Activated T-cell treated with anti-CD3 and anti-CD28 coated beads for 24 hours (primary cell): ENCODE results near the gene SMIM10L2A.
"Not testable (repeated sequence)": the region's sequence is repeated elsewhere in the genome, so short reads cannot be mapped to it uniquely, and the experiment has no call there.

Experiments
- DNase-seq: peaks from one replicate; pipeline ENCODE4 v3.0.0-alpha.2; 2020; ENCODE audit warnings: low read depth

SMIM10L2A gene

DNA sequence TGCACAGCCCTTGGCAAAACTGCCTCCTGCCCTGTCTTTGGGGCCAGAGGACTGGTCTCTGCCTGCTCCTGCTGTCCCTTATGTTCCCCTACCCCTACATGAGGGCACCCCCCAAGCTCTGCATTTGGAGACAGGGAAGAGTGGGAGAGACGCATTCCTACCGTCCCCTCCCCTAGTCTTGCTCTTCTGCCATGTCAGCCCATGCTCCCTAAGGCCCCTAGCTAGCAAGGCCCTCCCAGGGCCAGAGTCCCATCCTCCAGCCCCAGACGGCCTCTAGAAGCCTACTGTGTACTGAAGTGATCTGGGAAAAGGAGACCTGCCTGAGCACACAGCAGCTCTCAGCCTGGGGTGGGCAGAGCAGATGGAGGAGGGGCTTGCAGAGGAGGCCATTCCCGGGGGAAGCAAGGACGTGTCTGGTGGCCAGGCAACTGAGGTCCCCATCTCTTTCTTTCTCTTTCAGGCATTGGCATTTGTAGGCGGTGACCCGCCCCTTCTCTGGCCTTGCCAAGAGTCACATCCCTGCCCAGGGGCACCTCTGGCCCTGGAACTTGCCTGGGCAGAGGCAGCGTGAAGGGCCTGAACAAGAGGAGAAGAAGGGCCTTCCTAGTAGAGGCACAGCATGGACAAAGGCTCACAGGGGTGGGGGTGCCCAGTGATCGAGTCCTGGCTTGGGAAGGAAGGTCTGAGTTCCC lies 1.6 kb downstream of the SMIM10L2A start:
- DNase-seq, result not testable (repeated sequence)

- DNase-seq, result no peak
Measured at GRCh38 chrX:135424469-135424868, 2.7 kb downstream of the SMIM10L2A start.

GRCh38 chrX:135425026-135425965 lies 3.6 kb downstream of the SMIM10L2A start:
- no peak for DNase-seq

GRCh38 chrX:135429429-135429828 lies 7.7 kb downstream of the SMIM10L2A start:
- DNase-seq, result no peak

- no peak for DNase-seq
Measured at GRCh38 chrX:135431886-135432285, 10.1 kb downstream of the SMIM10L2A start.

DNA sequence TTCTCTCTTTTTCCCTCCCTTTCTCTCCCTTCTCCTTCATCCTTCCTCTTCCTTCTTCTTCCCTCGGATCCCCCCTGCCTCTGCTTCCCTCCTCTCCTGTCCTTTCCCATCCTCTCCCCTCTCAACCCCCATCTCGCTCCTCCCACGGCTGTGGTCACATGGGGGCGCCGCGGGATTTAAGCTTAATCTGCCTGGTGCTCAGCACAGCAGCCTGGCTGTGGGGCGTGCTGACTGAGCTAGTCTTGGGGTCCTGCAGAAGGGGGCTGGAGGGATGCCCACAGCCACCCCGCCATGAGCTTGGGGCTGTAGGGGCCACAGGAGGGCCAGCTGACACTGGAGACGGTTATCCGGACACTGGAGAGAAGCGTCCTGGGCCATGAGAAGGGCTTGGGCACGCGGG lies 10.7 kb downstream of the SMIM10L2A start:
- DNase-seq, result no peak

DNA sequence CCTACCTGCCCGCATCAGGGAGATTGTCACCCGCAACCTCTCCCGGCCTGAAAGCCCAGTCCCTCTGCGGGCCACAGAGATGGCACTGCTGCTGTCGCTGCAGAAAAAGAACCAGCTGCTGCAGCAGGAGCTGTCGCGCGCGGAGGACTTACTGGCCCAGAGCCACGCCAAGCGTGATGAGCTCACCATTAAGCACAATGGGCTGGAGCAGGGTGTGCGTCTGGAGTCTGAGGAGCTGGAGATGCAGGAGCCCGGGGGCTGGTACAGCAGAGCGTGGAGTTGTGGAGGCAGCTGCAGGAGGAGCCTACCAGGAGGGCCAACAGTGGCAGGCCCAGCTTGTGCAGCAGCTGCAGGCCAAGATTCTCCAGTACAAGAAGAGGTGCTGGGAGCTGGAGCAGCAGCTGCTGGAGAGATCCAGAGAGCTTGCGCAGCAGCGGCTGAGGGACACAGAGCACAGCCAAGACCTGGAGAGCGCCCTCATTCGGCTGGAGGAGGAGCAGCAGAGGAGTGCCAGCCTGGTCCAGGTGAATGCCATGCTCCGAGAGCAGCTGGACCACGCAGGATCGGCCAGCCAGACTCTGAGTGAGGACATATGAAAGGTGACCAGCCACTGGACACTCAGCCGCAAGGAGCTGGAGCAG lies 11.3 kb downstream of the SMIM10L2A start:
- no peak for DNase-seq

DNA sequence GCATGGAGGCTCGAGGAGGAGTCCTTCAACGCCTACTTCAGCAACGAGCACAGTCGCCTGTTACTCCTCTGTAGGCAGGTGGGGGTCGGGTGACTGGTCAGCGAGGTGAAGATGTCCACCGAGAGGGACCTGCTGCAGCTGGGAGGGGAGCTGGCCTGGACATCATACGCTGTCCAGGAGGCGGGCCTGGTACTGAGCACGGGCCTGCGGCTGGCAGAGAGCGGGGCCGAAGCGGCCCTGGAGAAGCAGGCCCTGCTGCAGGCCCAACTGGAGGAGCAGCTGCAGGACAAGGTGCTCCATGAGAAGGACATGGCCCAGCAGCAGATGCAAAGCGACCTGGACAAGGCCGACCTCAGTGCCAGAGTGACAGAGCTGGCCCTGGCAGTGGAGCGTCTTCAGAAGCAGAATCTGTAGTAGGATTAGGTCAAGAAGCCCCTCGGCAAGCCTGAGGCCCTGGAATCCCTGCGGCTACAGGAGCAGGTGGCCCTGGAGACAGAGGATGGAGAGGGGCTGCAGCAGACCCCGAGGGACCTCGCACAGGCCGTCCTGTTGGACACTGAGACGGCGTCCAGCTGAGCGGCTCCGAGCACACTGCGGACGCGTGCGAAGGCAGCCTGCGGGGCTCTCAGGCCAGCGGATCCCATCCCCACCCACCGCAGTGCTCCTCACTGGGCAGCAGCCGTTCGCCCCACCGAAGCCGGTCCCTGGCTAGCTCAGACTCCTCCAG lies 11.9 kb downstream of the SMIM10L2A start:
- DNase-seq, result no peak

DNA sequence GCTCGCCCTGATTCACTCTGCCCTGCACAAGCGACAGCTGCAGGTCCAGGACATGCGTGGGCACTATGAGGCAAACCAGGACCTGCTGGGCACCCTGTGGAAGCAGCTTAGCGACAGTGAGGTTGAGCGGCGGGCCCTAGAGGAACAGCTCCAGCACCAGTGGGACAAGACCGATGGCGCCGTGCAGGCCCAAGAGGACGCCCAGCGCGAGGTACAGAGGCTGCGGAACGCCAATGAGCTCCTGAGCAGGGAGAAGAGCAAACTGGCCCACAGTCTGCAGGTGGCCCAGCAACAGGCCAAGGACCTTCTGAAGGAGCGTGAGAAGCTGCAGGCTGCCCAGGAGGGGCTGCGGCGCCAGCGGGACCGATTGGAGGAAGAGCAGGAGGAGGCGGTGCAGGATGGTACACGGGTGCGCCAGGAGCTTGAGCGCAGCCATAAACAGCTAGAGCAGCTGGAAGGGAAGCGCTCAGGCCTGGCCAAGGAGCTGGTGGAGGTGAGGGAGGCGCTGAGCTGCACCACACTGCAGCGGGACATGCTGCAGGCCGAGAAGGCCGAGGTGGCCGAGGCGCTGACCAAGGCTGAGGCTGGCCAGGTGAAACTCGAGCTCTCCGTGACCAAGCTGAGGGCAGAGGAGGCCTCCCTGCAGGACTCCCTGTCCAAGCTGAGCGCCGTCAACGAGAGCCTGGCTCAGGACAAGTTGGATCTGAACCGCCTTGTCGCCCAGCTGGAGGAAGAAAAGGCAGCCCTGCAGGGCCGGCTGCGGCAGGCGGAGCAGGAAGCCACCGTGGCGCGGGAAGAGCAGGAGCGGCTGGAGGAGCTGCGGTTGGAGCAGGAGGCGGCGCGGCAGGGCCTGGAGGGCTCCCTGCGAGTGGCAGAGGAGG lies 12.8 kb downstream of the SMIM10L2A start:
- no peak for DNase-seq

- DNase-seq, result no peak
Measured at GRCh38 chrX:135435139-135435922, 13.6 kb downstream of the SMIM10L2A start.

GRCh38 chrX:135435933-135436332 lies 14.2 kb downstream of the SMIM10L2A start:
- no peak for DNase-seq

DNA sequence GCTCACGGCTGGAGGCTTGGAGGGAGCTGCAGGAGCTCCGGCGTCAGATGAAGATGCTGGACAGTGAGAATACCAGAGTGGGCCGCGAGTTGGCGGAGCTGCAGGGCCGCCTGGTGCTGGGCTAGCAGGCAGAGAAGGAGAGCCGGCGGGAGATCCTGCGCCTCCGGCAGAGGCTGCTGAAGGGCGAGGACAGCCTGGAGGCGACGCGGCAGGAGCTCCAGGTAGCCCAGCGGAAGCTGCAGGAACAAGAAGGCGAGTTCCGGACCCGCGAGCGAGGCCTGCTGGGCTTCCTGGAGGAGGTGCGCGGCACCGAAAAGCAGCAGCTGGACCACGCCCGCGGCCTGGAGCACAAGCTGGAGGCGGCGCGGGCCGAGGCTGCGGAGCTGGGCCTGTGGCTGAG lies 14.7 kb downstream of the SMIM10L2A start:
- DNase-seq, result no peak

DNA sequence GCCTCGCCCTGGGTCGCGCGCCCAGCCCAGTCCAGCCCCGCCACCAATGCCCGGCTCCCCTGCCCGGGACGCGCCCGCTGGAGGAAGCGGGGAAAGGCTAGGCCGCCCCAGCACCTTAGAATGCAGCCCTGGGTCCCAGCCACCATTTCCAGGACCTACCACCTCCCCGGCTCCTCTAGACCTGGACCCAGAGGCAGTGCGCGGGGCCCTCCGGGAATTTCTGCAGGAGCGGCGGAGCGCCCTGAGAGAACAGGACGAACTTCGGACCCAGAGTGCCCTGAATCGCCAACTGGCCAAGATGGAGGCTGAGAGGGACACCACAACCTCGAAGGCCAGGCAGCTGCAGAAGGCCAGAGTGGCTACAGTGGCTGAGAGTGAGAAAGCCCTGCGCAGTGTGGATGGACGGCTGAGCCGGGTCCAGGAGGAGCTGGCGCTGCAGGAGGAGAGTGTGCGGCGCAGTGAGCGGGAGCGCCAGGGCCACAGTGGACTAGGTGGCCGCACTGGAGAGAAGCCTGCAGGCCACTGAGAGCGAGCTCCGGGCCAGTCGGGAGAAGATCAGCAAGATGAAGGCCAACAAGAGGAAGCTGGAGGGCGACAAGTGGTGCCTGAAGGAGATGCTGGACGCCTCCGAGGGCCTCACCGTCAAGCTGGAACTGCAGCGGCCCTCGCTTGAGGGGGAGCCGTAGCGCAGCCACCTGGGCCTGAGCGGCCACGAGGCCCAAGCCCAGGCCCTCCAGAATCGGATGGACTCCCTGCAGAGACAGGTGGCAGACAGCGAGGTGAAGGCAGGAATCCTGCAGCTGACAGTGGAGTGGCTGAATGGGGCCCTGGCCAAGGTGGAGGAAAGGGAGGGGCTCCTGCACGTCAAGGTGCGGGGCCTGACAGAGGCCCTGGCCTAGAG lies 15.5 kb downstream of the SMIM10L2A start:
- DNase-seq, result no peak

- no peak for DNase-seq
Measured at GRCh38 chrX:135437867-135438733, 16.4 kb downstream of the SMIM10L2A start.

GRCh38 chrX:135438734-135439043 lies 16.9 kb downstream of the SMIM10L2A start:
- DNase-seq, result no peak

GRCh38 chrX:135449637-135450550 lies 28.1 kb downstream of the SMIM10L2A start:
- no peak for DNase-seq

DNA sequence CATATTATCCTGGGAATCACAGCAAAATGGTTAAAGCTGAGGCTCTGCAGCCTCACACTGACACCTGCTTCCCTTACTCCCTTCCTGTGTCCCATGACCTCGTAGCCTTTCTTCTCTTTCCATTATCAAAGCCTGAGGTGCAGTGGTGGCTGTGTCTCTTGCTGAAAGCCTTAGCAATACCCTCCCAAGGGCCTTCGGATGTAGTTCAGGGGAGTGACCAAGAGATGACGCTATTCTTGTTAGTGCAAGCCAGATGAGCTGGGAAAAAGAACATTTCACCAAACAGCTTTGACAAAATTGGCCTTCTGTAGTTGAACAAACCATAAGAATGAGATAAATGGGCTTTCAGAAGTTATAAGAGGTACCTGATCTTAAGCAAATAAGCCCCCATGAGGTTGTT lies 31.6 kb downstream of the SMIM10L2A start:
- DNase-seq, result no peak
